GM21786 (cell line): ENCODE data around the gene KIF21A.
A peak's percentile ranks its signal among the peaks of the same experiment; 100 is the strongest.
"Not testable (repeated sequence)": the region's sequence is repeated elsewhere in the genome, so short reads cannot be mapped to it uniquely, and the experiment has no call there.

Source experiments
- ATAC-seq: cut with Tn5 transposase; IDR thresholded peaks from one replicate; pipeline ENCODE4 v1.9.1; 2021; ENCODE audit not compliant: unreplicated experiment

KIF21A gene

DNA sequence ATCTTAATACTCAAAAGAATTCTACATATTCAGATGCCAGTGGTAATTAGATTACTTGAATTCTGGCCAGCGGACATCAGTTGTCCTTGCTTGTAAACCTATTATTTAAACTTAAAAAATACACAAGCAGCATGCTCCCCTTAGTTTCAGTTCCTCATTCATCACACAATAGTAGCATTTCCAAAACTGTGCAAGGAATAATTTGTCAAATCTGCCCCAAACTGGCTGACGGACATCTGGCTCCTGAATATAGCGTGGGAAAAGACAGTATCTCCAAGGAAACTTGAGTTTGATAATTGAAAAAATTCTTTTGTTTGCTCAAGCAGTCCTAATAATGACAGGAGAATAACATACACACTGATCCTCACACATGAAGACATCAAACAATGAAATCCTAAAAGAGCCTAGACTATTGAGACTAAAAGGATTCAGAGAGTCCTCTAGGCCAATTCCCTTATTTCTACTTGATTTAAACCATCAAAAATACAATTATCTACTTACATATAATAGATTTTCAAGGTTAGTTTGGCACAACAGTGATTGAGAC, 90.4 kb downstream of the KIF21A start:
- ATAC-seq, result no peak

DNA sequence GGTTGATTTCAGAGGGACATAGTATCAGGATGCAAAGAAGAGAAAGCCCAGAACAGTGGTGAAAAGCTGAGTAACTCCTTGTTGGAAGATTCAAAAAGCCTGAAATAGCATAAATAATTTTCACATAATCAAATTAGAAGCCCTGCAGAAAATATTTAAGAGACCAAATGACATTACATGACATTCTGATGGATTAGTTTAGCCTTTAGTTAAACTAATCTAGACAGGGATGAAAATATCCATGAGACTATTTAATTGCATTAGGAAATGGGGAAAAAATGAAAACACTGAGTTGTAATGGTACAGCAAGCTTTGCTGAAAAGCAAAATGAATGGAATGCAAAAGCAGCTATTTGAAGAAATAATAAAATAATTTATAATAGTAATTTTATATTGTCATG, 91.8 kb downstream of the KIF21A start:
- ATAC-seq, result no peak

DNA sequence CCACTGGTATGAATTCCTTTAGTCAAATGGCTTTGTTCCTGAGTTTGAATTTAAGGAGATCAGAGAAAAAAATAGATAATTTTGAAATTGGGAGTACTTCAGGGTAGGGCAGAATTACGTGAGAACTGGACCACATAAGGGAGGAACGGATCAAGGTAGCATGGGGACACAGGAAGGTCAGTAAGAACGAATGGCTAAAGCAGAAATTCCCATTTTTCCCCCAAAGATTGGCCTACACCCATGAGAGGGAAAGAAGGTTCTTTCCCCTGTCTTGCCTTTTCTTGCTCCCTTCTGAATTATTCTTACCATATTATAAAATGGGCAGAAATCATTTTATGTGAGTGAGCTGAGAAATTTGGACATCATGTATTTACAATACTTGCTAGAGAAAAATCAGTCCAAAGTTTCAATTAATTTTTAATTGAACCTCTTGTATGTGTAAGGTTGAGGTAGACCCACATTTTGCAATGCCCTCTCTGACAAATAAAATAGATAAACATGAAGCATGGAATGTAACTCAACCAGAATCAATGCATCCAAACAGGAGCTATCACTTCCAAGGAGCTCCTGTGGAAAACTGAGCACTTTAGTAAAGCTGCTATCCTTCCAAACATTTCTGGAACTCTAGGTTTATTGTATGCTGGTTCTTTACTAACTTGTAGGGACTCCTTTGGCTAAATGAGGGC, 93.8 kb downstream of the KIF21A start:
- ATAC-seq, result no peak

DNA sequence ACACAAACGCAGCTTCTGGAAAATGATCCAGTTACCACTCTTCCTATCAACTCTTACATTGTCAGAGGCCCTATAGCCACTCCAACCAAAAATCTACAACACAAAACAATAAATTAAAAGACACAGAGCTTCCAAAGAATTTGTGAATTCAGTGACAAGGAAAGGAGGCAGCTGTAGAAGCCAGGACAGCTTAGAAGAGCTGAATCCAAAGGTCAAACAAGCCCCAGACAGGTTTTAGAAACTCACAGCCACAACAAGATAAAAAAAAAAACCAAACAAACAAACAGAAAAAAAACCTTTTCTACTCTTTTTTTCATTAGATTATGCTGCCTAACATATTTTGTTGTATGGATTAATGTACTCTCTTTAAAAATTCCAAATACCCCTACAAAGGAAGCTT, 94.4 kb downstream of the KIF21A start:
- no peak for ATAC-seq

DNA sequence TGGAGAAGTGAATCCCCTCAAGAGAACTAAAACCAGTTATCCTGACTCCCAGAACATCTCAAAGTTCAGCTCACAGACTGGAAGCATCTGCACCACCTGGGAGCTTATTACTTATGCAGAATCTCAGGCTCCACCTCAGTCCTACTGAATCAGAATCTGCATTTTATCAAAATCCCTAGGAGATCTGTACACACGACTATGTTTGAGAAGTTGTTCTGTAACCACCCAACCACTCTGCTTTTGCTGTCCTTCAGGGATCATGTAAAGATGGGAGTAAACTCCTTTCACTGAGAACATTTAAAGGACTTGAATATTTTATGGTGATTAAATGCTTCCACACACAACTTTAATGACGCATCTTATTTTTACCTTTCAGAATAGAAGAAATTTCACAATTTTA, 98.0 kb downstream of the KIF21A start:
- no peak for ATAC-seq

DNA sequence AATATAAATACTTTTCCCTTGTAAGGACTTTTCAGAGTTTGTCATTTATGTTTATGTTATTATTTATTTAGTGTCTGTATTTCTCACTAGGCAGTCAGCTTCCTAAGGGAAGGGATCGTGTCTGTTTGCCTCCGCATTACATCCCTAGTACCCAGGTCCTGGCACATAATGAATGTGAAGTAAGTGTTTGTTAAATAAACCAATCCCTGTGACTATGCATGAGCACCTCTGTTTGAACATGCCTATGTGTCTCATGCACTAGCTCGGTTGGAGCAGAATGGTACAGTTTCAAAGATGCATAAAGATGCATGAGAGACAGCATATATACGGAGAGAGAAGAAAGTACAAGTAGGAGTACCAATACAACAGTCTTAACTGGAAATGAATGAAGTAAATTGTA, 99.3 kb downstream of the KIF21A start:
- ATAC-seq, result no peak

DNA sequence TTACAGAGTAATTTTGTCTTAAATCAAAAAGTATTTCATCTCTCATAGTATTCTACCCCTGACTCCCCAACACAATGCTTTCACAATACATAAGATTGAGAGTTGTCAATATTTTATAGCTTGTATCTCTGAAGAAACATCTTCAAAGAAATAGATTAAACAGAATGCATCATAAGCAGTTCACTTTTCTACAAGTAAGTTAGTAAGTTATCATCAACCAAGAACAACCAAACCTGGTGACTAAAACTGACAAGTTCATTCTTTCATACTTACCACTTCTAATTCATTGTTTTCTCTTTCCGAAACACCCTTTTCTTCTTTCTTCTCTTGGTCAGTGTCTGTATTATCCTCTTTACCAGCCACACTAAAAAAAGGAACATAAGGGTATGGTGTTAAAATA, 101.2 kb downstream of the KIF21A start:
- ATAC-seq, result no peak

DNA sequence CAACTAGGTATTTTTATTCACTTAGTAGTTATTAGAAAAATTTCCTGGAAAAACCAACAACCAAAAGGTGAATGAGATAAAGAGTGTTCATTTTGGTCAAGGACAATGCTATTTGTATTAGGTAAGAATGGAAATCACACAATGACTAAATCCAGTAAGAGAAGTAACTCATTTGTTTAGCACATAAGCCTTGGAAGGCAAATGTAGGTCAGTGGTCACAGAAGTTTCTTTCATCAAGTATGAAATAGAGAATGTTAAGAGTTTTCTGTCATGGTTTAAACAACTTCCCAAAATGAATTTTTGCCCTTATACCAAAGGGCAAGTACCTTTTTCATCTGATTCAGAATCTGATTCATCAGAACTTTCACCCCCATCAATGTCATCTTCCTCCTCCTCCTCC, 101.7 kb downstream of the KIF21A start:
- ATAC-seq, result peak; percentile 73

DNA sequence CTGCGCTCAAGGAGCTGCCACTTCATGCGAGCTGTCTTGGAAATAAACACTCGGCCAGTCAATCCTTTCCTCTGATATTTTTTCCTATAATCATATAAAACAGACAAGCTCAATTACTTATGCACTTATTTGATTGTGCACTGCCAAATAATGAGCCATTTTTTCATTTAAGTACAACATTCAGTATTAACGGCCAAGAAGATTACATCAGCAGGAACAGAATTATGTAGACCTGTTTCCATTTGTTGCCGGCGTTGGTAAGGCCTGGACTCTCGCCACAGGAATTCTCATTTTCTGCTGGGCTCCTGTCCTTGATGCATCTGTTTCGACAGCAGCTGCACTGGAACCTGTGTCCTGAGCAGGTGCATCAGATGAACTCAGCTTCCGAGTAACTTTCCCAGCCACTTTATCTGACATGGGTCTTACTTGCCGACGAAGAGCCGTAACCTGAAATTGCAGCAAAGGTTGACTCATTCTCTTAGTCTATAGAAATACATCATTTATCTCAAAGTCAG, 110.2 kb downstream of the KIF21A start:
- no peak for ATAC-seq

DNA sequence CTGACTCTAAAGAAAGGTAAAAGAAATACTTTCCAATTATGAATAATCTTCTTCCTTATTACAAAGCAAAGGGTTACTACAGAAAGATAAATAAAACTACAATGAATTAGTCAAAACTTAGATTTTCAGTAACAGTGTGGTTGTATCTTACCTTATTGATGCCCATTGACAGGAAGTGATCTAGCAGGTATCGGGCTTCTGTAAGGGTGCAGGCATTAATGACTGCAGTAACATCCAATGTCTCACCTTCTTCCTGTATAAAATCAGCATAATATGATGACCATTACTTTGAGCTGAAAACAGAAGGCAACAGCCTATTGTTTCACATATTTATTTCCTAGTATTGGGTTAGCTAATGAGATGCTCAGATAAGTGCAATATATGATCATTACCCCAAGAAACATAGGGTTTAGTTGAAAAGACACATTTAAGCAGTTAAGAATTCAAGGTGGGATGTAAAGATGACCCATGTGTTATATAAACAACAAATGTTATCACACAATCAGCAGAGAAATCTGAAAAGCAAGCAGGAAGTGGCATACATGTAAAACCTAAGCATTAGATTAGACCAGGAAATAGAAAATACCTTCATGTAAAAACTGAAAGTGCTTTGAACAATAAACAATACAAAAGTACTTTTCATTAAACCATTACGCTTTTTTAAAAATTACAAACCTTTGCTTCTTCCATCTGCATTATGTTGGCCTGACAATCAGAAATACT, 111.2 kb downstream of the KIF21A start:
- ATAC-seq, result no peak

DNA sequence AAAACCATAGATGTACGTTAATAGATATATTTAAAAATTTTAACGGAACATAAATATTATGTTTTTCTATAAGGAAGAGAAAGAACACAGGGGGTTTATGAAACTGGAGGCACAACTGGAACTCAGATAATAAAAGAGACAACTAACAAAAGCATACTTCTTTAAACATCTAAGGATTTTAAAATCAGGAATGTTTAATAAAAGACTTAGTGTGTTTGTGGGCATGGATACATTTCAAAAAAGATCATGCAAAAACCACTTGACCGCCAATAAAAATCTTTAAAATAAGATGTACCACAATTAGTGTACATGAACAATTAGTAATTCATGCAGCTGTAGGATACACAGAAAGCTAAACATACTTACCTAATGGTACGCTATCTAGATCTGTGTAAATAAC, 113.0 kb downstream of the KIF21A start:
- ATAC-seq, result no peak

DNA sequence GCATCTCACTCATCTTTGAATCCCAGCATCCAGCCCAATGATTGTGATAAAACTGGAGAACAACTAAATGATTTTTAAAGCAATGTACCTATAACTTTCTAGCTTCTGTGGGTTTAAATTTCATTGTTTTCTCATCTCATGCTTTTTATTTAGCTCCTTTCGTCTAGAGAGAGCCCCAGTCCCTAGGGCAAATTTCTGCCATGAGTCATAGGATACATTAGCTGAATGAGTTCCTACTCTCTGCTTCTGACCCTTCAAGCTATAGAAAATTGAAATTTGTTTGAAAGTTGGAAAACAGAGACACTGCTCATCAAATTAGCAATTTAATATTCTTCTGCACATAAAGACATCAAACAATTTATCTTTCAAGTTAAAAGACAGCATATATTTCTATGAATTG, 113.9 kb downstream of the KIF21A start:
- ATAC-seq, result no peak

DNA sequence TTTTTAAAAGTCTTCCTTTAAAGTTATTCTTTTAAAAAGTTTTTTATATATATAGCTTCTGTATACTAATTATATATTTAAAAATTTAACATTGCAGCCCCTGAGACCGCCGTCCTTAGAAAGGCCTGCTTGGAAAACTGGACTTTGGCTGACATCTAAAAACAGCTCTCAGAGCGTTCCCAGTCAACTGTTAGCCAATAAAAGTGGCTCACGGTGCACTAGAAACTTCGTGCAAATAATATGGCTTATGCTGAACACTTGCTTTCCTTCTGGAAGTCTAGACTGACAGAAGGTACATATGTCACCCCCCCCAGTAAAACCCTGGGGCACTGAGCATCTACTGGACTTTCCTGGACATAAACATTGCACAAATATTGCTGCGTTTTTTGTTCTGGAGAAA, 115.0 kb downstream of the KIF21A start:
- ATAC-seq, result no peak

DNA sequence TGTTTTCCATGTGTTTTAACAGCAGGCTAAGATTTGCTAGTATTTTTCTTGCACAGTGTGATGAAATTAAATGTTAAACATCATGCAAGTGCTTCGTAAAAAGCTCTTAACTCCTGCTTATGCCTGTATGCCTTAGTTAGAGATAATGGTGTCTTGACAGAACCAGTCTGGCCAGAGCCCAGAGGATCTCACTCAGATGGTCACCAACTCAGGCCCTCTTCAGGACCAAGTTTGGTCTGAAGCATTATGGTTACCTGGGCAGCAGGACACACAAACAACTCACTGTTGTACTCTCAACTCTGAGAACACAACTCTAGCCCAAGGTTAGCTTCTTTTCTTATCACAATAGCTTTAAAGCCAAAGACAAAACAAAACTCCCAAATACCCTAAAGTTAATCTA, 115.4 kb downstream of the KIF21A start:
- ATAC-seq, result no peak

DNA sequence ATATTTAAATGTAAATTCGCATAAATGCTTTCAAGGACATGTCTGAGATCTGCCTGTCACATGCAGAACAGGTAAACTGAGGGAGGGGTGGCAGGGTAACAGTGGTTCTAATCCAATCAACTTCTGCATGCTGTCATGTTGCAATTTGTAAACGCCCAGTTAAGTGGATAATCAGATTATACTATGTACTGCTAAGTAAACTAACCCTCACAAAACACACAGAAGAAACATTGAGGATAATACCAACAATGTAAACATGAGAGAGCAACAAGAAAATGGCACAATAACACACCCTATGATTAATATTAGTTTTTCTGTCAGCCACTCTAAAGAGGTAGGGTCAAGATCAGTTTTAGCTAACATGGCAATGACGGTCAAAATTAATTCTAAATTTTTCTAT, 123.7 kb downstream of the KIF21A start:
- ATAC-seq, result no peak

DNA sequence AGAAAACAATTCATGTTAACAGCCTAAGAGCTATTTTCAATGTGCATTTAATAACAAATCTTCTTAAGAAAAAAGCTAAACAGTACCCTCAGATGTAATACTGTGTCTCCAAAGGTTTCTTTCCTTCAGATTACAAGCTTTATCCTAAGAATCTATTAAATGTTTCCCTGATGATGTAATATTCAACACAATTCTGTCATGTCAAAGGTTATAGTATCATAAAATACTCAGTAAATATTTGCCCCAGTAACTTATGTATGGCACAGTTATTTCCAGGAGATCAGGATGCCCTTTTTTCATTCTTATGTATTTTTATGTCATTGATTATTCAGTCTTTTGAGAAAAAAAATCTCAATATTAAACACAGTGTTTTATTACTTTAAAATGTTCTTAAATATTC, 128.4 kb downstream of the KIF21A start:
- no peak for ATAC-seq

DNA sequence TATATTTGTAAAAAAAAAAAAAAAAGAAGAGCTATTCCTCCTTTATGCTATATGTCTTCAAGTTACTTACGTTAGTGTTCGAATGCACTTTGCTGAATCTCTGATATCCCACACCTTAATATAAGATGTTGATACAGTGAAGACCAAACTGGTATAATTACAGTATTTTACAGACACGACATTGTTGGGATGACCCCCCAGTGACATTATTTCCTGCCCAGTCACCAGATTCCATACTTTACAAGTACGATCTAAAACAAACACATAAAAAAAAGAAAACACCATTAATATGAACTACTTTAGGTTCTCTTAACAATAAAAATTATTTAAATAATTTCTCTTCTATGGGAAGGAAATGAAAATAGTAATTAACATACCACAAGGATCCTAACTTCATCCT, 133.4 kb downstream of the KIF21A start:
- ATAC-seq, result no peak

DNA sequence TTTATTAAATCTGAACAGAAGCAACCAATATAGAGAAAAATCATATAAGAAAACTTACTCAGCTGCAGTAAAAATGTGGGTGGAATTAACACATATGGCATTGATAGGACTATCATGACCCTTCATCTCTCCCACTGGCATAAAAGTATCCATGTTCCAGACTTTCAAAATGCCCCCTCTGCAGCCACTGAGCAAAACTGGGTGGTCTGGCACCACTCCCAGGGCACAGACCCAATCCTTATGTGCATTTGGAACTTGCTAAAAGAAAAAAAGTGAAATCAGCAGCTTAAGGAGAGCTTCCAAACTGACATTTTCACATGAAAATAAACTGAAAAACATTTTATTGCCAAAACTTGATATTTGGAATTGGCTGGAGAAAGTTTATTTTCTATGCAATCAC, 141.5 kb downstream of the KIF21A start:
- no peak for ATAC-seq

DNA sequence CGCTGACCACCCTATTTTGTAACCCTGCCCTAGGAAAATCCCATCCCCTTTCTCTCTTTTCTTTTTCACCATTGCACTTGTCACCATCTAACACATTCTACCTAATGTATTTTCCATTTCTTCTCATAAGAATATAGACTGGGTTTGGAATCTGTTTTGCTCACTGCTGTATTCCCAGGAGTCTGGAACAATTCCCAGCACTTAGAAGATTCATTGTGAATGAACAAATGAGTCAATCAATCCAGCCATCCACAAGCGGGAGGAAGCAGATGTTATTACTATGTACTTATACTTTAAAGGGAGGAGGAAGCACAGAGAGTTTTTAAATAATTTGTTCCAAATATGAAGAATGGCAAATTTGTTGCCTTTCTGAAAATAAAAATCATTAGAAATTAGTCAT, 142.1 kb downstream of the KIF21A start:
- no peak for ATAC-seq

DNA sequence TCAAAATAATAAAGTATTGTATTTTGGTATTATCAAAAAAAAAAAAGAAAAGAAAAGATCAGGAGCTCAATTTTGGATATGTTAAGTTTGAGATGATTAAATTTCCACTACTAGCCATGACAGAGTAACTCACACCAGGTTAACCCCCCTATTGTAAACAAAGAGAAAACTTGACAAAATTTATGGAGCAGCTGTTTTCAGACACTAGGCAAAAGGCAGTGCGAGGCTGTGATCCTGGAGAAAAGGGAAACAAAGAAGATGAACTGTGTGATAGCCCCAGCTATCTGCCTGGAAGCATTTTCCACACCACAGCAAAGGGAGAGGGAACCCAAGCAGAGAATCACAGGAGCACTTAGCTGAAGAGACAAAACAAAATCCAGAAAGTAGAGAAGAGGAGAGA, 145.0 kb downstream of the KIF21A start:
- ATAC-seq, result no peak

DNA sequence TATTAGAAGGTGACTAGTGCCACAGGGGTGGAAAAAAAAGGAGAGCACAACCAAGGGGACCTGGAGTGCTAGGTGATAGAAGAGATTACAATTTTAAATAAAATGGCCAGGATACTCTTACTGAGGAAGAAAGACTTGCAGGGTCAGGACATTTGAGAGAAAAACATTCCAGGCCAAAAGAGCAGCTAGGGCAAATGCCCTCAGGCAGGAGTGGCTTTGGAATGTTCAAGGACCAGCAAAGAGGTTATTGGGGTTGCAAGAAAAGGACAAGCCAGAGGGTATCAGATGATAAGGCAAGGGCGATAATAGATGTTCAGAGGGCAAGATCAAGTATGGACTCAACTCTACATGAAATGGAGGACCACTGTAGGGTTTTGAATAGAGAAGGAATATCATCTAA, 146.4 kb downstream of the KIF21A start:
- ATAC-seq, result no peak

DNA sequence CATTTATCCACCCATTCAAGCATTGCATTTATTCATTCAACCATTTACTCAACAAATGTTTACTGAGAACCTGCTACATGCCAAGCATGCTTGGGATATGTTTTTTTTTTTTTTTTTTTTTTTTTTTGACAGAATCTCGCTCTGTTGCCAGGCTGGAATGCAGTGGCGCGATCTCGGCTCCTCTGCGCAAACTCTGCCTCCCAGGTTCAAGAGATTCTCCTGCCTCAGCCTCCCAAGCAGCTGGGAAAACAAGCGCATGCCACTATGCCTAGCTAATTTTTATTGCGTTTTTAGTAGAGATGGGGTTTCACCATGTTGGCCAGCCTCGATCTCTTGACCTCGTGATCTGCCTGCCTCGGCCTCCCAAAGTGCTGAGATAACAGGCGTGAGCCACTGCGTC, 147.3 kb downstream of the KIF21A start:
- not testable (repeated sequence) for ATAC-seq
